Uterus (tissue), 4 donors: ENCODE measurements around the gene CSF3R. TPM values are rescaled to one million over a fixed set of nuclear protein-coding genes. Genes with fewer than 3 reads are reported as not detected.

Experiments used
- DNase-seq, 2 donors: peaks; one replicate each; pipeline ENCODE4 v3.0.0-alpha.2; 2019 to 2020
- H3K27ac ChIP-seq, 2 donors: fragments of 200-600 bp; sonication (generic); 1 replicate in 1 of 2; 2 replicates in 1 of 2; pipeline ENCODE4 v1.5.1; 2016 to 2018
- H3K27me3 ChIP-seq, 2 donors: fragments of 200-600 bp; sonication (generic); one replicate each; pipeline ENCODE4 v1.5.1; 2018 to 2019; ENCODE audit warnings: control low read depth in 1 of 2
- H3K36me3 ChIP-seq, 2 donors: fragments of 200-600 bp; sonication (generic); one replicate each; pipeline ENCODE4 v1.5.1; 2019; ENCODE audit warnings: control low read depth in 1 of 2
- H3K4me1 ChIP-seq, 2 donors: fragments of 200-600 bp; sonication (generic); one replicate each; pipeline ENCODE4 v1.5.1; 2018 to 2019; ENCODE audit warnings: control low read depth in 1 of 2
- H3K4me3 ChIP-seq, 2 donors: fragments of 200-600 bp; sonication (generic); 1 replicate in 1 of 2; 2 replicates in 1 of 2; pipeline ENCODE4 v1.5.1; 2018 to 2019; ENCODE audit warnings: mild to moderate bottlenecking in 1 of 2
- H3K9me3 ChIP-seq, 2 donors: fragments of 200-600 bp; sonication (generic); one replicate each; pipeline ENCODE4 v1.5.1; 2019; ENCODE audit warnings: control low read depth in 1 of 2
- CTCF ChIP-seq, 4 experiments: fragments of 200-600 bp in 2 of 4; fragments of 450-650 bp in 2 of 4; sonication (generic) in 2 of 4; IDR thresholded peaks; one replicate each; pipeline ENCODE4 v1.5.1; 2016 to 2019; ENCODE audit warnings: antibody characterized with exemption in 4 of 4, mild to moderate bottlenecking in 2 of 4, moderate library complexity in 1 of 4
- POLR2A ChIP-seq, 2 donors: fragments of 450-650 bp; IDR thresholded peaks; one replicate each; pipeline ENCODE4 v1.6.1; 2016; ENCODE audit warnings: antibody characterized with exemption in 2 of 2, mild to moderate bottlenecking in 1 of 2, moderate library complexity in 1 of 2
- intact Hi-C: fragments of 100-400 bp; cut with DNase I; formaldehyde crosslinking; loops from one replicate; pipeline ENCODE4 v1.15.1; 2023; ENCODE audit warnings: low total_unique reads
- total RNA-seq, 4 donors: library from RNA; depleted of rRNA in 3 of 4; stranded (reverse); fragments of >200 nt in 3 of 4; gene quantifications; one replicate each; pipeline versions ENCODE4 v1.1.0 to v1.2.4, GENCODE V29; 2014 to 2023
- donor health status: DM: yes; HTN: yes; CAD: no.

Gene CSF3R
- total RNA-seq, 4 donors from 2014 or later = 4.9 to 9.7 (median 6.6) TPM

- Histone ChIP-seq H3K36me3 (no peaks in the 10 kb centered on the region), H3K27ac (no peak overlapping the region), H3K4me1 (no peaks in the 10 kb centered on the region), H3K27me3 (no peaks in the 10 kb centered on the region), H3K9me3 (no peaks in the 10 kb centered on the region), H3K4me3 (no peak overlapping the region)
- intact Hi-C loops = no loop called here
- TF ChIP-seq CTCF (IDR thresholded peaks at IDR 0.05) (no peak), POLR2A (IDR thresholded peaks at IDR 0.05) (no peak)
- DNase-seq = no peak
Measured at GRCh38 chr1:36528361-36529349, 45.9 kb upstream of the CSF3R start.

- Histone ChIP-seq H3K4me3 (no peak overlapping the region), H3K27me3 (no peaks in the 10 kb centered on the region), H3K9me3 (no peaks in the 10 kb centered on the region), H3K36me3 (no peaks in the 10 kb centered on the region), H3K4me1 (no peaks in the 10 kb centered on the region), H3K27ac (no peak overlapping the region)
- intact Hi-C loops = no loop called here
- no peak for DNase-seq
- TF ChIP-seq CTCF (IDR thresholded peaks at IDR 0.05) (no peak), POLR2A (IDR thresholded peaks at IDR 0.05) (no peak)
Measured at GRCh38 chr1:36525166-36525565, 42.5 kb upstream of the CSF3R start.

- no peak for DNase-seq
- Histone ChIP-seq H3K4me1 (no peaks in the 10 kb centered on the region), H3K27ac (no peak overlapping the region), H3K4me3 (no peak overlapping the region), H3K27me3 (no peaks in the 10 kb centered on the region), H3K36me3 (no peaks in the 10 kb centered on the region), H3K9me3 (no peaks in the 10 kb centered on the region)
- intact Hi-C loops = no loop called here
- TF ChIP-seq POLR2A (IDR thresholded peaks at IDR 0.05) (no peak), CTCF (IDR thresholded peaks at IDR 0.05) (no peak)
Measured at GRCh38 chr1:36524359-36525062, 41.8 kb upstream of the CSF3R start.

GRCh38 chr1:36523850-36524249, 41.1 kb upstream of the CSF3R start:
- H3K4me1 ChIP-seq = no peaks in the 10 kb centered on the region
- H3K27ac ChIP-seq = no peak overlapping the region
- no peak for DNase-seq
- H3K9me3 ChIP-seq = no peaks in the 10 kb centered on the region
- H3K27me3 ChIP-seq = no peaks in the 10 kb centered on the region
- no peaks in the 10 kb centered on the region for H3K36me3 ChIP-seq
- intact Hi-C loops = no loop called here
- no peak for TF ChIP-seq POLR2A (IDR thresholded peaks at IDR 0.05)
- TF ChIP-seq CTCF (IDR thresholded peaks at IDR 0.05) = no peak
- H3K4me3 ChIP-seq = no peak overlapping the region

GRCh38 chr1:36523230-36523495, 40.5 kb upstream of the CSF3R start:
- TF ChIP-seq POLR2A (IDR thresholded peaks at IDR 0.05) = no peak
- no peak for TF ChIP-seq CTCF (IDR thresholded peaks at IDR 0.05)
- intact Hi-C loops = no loop called here
- Histone ChIP-seq H3K4me1 (no peaks in the 10 kb centered on the region), H3K4me3 (no peak overlapping the region), H3K9me3 (no peaks in the 10 kb centered on the region), H3K36me3 (no peaks in the 10 kb centered on the region), H3K27me3 (no peaks in the 10 kb centered on the region), H3K27ac (no peak overlapping the region)
- no peak for DNase-seq
